Uterus (tissue), 2 donors: ENCODE results near the gene OR9G4.

Experiments used
- CTCF ChIP-seq, 4 experiments: fragments of 200-600 bp in 2 of 4; fragments of 450-650 bp in 2 of 4; sonication (generic) in 2 of 4; IDR thresholded peaks; one replicate each; pipeline ENCODE4 v1.5.1; 2016 to 2019; ENCODE audit warnings: antibody characterized with exemption in 4 of 4, mild to moderate bottlenecking in 2 of 4, moderate library complexity in 1 of 4
- POLR2A ChIP-seq, 2 donors: fragments of 450-650 bp; IDR thresholded peaks; one replicate each; pipeline ENCODE4 v1.6.1; 2016; ENCODE audit warnings: antibody characterized with exemption in 2 of 2, mild to moderate bottlenecking in 1 of 2, moderate library complexity in 1 of 2

- TF ChIP-seq CTCF (IDR thresholded peaks at IDR 0.05) (no peak), POLR2A (IDR thresholded peaks at IDR 0.05) (no peak)
Measured at GRCh38 chr11:56705784-56706396, 42.6 kb downstream of the OR9G4 start.
